ENCODE data around the gene SCAMP3. TPM values are rescaled to one million over a fixed set of nuclear protein-coding genes. Genes with fewer than 3 reads are reported as not detected.
"Not testable (repeated sequence)": the region's sequence is repeated elsewhere in the genome, so short reads cannot be mapped to it uniquely, and the experiment has no call there.

SCAMP3 gene
- polyA plus RNA-seq, 3 donors = 52.3 to 59.5 (median 54.7) TPM

DNA sequence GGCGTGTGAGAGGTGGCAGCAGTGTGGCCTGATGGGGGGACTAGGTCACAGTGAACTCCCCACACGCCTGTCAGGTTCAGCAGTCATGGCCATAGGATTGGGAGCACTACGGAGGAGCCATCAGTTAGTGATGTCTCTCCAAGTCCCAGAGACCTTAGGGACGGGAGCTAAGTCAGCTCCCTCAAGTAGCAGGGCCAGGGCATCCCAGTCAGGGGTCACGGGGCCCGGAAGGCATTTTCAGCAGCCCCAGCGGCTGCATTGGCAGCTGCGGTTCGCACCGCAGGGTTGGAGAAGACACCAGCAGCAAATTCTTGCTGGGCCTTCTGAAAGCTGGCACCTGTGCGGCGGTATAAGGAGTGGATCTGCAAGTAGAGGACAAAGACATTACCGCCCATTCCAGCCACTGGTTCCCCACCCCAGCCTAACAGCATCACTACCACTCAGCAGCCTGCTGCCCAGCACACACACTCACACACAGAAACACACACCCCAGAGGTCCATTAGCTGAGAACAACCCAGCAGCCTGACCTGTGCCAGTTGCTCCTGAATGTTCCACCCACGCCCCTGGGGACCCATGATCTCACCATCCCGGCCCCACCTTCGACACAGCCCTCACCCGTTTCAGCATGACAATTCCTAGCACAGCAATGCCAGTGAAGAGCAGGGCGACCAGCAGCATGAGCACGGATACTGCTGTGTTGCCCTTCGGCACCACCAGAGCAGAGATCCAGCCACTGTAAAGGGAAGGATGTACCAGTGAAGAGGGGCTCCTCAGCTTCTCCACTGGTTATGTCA is 5.9 kb downstream of the SCAMP3 start:
- DNase-seq (ENCODE audit: low read depth in 3 of 3, low spot score in 2 of 3) = no peak

DNA sequence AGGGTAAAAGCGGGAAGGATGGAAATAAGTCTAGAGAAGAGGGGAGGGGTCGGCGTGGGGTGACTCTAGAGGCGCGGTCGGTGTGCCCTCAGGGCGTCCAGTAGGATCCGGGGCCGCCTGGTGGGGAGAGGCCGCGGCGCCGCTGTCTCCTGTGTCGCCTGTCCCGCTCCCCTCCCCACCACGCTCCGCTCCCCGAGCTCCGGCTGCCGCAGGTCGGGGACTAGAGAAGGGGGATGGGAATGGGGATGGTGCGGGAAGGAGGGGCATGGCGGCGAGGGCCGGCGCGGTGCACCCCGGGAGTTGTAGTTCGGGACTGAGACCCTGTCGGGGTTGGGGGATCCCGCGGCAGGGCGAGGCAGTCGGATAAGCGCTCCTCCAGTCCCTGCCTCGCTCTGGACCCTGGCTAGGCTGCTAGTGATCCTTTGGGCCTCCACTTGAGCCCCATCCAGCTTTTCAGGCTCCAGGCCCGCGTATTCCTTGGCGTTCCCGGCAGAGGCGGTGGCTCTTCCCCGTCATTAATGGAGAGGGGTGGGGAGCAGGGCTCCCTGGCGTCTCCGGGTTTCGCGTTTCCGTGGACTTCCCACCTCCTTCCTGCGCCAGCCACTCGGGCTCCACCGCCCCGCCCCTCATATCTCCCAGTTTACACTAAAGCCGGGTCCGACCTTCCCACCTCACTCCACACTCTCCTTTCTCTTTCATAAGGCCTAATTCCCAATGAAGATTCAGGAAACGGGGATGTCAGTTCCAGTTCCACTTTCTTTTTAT is 6.7 kb downstream of the SCAMP3 start, which contains the start of gene ENTREP3:
Gene ENTREP3, minus strand, starts transcription at position 241 of the 765 bp plus-strand sequence. CDS start 606 bp downstream, outside the sequence.
- DNase-seq (ENCODE audit: low read depth in 3 of 3, low spot score in 2 of 3) = peak in 1 of 3 donors; percentile 82

DNA sequence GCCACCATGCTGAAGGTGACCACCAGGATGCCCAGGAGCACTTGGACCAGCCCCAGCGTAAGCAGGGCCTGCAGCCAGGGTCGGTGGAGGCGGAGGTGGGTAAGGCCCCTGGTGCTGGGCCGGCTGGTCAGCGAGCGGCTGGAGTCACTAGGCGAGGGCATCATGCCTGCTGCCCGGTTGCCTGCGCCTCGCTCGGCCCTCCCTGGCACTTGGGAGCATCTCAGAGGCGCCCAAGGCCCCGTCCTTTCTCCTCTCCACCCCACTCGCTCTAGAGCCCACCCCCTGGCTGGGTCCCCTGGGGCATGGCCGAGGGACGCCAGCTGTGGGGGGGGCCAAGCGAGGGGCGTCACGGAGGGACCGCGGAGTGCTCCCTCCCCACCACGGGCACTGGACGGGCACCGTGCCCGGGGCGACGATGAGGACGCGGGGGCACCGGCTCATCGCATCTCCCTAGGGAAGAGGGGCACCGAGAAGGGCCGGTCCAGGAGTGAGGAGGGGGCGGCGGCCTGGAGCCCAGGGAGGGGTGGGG is 7.4 kb downstream of the SCAMP3 start:
- no peak for DNase-seq (ENCODE audit: low read depth in 3 of 3, low spot score in 2 of 3)

GRCh38 chr1:155254228-155254713 is 7.9 kb downstream of the SCAMP3 start:
- DNase-seq (ENCODE audit: low read depth in 3 of 3, low spot score in 2 of 3) = no peak

DNA sequence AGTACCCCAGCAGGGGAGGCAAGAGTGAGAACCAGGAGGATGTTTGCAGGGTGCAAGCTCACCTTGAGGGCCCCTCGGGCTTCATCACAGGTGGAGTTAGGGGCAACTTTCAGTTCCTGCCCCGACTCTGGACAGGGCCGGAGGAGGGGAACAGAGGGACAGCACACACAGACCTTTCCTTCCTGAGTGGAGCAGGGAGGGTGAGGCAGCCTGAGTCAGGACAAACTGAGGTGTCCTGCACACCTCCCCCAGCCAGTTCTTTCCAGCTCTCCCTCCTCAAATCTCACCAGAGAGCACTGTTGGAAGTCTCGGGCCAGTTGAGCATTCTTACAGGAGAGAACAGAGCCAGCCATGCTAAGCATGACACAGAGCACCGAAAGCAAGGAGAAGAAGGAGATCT is 8.4 kb downstream of the SCAMP3 start:
- DNase-seq (ENCODE audit: low read depth in 3 of 3, low spot score in 2 of 3) = no peak

- no peak for DNase-seq (ENCODE audit: low read depth in 3 of 3, low spot score in 2 of 3)
Observed at GRCh38 chr1:155253208-155253607, 9.0 kb downstream of the SCAMP3 start.

GRCh38 chr1:155251566-155251965 is 10.6 kb downstream of the SCAMP3 start:
- DNase-seq (ENCODE audit: low read depth in 3 of 3, low spot score in 2 of 3) = no peak

DNA sequence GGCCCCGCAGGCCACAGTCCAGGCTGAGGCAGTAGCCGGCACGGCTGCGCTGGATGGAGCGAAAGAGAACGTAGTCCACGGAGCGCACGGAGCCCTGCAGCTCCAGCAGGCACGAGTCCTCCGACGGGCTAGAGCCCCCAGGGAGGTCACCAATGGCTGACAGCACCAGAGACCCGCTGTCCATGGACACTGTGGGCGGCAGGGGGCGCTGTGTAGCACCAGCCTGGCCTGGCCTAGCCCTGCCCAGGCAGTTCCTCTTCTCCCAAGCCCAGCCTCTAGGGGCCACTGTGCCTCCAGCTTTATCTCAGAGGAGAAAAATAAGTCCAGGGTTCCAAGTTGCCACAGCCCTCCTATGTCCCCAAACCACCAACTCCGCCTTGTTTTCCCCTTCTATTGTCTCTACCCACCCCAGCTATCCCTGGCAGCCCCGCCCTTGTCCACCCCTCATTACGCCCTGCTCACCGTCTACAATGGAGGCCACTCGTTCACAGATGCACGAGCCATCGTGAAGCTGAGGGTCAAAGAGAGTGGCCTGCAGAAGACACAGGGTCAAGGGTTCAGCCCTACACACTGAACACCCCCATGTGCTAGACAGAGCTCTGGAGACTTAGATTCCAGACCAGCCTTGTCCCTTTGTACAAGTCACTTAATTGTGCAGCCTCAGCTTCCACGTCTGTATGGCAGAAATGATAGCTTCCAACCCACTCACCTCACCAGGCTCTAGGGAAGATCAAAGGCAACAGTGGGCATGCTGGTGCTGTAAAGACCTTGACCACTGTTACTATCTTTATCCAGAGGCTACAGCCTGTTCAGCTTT is 11.3 kb downstream of the SCAMP3 start:
- peak in 2 of 3 donors; percentile 81 to 88 for DNase-seq (ENCODE audit: low read depth in 3 of 3, low spot score in 2 of 3)

GRCh38 chr1:155250246-155250632 is 11.9 kb downstream of the SCAMP3 start:
- no peak for DNase-seq (ENCODE audit: low read depth in 3 of 3, low spot score in 2 of 3)

GRCh38 chr1:155247667-155248553 is 14.2 kb downstream of the SCAMP3 start:
- no peak for DNase-seq (ENCODE audit: low read depth in 3 of 3, low spot score in 2 of 3)

DNA sequence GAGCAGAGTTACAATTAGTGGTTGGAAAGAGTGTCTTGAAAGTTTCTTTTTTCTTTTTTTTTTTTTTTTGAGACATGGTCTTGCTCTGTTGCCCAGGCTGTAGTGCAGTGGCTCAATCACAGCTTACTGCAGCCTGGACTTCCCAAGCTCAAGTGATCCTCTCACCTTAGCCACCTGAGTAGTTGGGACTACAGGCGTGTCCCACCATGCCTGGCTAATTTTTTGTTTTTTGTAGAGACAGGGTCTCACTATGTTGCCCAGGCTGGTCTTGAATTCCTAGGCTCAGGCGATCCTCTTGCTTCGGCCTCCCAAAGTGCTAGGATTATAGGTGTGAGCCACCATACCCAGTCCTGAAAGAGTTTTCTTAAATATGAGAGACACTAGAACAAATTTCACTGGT is 15.4 kb downstream of the SCAMP3 start:
- DNase-seq (ENCODE audit: low read depth in 3 of 3, low spot score in 2 of 3) = not testable (repeated sequence)

DNA sequence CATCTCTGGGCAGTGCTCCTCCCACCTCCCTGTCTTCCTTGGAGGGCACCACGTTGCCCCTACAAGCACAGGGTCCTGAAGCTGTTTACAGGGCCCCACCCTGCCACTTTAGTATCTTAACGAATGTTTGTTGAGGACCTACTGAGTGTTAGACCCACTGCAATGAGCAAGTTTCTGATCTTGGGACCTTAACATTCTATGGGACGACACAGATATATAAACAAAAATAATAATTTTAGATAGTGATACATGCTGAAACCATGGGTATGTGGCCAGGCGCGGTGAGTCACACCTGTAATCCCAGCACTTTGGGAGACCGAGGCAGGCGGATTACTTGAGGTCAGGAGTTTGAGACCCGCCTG is 17.0 kb downstream of the SCAMP3 start:
- no peak for DNase-seq (ENCODE audit: low read depth in 3 of 3, low spot score in 2 of 3)

DNA sequence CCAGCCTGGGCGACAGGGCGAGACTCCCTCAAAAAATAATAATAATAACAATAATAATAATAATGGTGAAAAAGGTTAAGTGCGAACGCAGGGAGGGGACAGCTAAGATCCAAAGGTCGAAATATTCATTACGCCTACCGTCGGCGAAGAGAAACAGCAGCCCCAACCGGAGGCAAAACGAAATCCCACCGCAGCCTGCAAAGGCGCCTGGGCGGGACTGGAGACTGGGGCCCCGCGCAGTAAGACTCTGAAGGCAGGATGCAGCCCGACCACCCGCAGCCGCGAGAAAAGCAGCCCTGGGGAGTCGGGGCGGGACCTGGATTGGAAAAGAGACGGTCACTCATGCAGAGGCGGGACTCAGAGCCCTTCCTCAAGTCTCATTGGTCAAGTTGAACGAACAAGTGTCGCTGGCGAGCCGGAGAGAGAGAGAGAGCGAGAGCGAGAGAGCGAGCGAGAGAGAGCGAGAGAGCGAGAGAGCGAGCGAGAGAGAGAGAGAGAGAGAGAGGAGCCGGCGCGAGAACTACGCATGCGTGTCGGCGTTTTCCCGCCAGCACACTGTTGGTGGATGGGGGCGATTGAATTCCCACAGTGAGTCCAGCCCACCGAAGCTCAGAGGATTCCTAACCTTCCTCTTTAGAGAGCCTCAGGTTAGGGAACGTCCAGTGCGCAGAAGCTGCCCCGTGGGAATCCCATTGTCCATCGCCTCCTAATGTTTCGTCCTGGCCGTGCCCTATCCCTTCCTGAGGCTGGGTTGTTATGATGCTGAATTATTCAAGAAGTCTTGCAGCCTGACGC is 17.6 kb downstream of the SCAMP3 start:
- DNase-seq (ENCODE audit: low read depth in 3 of 3, low spot score in 2 of 3) = peak; percentile 93 to 99 (median 98)

DNA sequence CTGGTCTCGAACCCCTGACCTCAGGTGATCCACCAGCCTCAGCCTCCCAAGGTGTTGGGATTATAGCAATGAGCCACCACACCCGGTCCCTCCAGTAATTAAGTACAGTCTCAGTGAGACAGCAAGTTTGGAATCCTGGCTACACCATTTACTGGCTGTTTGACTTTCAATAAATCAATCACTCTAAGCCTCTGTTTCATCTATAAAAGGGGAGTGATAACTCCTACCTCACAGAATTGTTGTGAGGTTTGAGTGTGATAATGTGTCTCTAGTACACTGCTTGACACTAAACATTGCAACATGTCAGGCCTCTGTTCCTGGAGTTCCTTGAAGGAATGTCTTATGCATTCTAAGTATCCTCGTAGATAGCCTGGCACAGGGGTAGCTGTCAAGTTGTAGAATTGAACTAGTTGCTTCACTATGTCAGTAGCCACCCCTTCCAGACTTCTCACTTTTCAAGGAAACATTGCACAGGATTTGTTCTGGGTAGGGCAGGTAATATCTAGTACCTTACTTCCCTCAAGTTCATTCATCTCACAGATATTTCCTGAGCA is 19.3 kb downstream of the SCAMP3 start:
- no peak for DNase-seq (ENCODE audit: low read depth in 3 of 3, low spot score in 2 of 3)

- no peak for DNase-seq (ENCODE audit: low read depth in 3 of 3, low spot score in 2 of 3)
Observed at GRCh38 chr1:155241841-155242264, 20.3 kb downstream of the SCAMP3 start.

DNA sequence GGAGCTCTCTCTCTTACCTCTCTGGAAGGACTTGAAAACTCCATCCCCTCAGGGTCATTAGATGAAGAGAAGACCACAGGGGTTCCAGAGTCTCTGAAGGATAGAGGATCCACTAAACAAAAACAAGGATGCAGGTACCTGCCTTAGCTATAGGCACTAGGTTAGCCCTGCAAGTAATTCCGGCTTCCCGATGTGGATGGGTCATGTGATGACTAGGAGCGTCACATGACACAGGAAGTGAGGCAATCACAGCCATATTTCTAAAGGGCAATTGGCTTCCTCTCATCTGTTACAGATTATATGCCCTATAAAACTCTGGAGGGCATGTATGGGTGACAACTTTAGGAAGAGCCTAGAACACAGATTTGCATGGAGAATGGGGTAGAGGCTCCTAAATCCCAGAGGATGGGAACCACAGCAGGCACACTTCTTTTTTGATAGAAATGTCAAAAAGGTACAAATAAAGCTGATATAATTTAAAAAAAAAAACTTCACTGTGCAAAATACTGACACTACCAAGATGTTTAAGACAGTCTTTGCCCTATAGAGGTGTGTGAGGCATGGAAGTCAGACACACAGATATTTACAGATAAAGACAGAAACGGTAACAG is 21.0 kb downstream of the SCAMP3 start:
- DNase-seq (ENCODE audit: low read depth in 3 of 3, low spot score in 2 of 3) = no peak

- no peak for DNase-seq (ENCODE audit: low read depth in 3 of 3, low spot score in 2 of 3)
Observed at GRCh38 chr1:155236451-155236850, 25.7 kb downstream of the SCAMP3 start.

DNA sequence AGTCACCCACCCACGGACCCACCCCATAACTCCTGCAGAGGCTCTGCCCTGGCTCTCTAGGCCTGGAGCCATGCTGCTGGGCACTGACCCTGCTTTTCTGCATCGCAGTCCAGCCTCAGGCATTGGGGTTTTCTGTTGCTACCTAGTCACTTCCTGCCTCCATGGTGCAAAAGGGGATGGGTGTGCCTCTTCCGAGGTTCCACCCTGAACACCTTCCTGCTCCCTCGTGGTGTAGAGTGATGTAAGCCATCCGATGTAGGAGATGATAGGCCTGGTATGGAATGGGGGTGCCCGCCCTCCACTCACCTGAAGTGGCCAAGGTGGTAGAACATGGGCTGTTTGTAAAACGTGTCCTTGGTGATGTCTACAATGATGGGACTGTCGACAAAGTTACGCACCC is 26.8 kb downstream of the SCAMP3 start:
- DNase-seq (ENCODE audit: low read depth in 3 of 3, low spot score in 2 of 3) = not testable (repeated sequence)
